ENCODE measurements around the gene ERMARD.
"Not testable (repeated sequence)": the region's sequence is repeated elsewhere in the genome, so short reads cannot be mapped to it uniquely, and the experiment has no call there.

ERMARD gene

DNA sequence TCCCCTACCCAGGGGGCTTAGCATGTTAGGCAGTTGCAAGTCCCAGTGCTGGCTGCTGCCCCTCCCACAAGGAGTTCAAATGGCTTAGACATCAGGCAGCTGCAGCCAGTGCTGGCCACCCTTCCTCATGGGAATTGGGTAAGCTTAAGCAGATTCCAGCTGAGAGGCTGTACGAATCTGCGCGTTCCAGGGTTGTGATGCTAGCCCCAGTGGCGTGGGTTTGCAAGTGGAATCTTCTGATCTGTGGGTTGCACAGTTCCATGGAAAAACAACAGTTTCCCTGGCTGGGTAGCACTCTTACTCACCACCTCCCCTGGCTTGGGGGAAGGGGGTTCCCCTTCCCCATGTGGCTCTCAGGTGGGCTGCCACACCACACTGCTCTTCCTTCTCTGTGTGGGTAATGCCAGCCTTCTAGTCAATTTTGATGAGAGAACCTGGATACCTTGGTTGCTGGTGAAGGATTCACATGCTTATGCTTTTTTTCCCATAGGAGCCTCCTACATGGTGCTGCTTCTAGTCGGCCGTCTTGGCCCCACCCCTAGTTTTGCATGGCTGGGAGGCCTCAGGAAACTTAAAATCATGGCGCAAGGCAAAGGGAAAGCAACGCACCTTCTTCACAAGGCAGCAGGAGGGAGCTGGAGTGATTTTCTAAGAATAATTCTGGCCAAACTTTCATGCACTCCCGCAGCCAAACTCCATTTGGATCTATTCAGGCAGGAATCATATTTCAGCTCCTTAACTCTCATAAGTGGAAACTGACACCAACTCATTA is 13.0 kb upstream of the ERMARD start:
- no peak for DNase-seq

DNA sequence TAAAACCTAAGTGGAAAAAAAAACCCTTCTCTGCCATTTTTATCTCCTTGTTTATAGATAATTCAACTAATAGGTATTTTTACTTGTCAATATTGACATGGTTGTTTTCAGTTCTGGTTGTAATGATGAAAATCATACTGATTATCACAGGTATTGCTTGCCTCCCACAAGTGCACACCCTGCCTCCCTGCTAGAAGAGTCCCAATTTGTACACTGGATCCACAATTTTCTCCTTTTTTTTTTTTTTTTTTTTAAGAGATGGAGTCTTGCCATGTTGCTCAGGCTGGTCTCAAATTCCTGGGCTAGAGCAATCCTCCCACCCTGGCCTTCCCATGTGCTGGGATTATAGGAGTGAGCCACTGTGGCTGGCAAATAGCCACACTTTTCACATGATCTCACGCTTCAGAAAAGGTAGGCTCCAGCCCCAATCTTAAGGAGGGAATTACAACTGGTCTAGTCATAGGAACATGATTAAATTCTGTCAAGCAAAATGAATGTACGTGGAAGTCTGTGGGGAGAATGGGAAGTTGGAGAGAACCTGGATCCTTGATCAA is 12.4 kb upstream of the ERMARD start:
- no peak for DNase-seq

DNA sequence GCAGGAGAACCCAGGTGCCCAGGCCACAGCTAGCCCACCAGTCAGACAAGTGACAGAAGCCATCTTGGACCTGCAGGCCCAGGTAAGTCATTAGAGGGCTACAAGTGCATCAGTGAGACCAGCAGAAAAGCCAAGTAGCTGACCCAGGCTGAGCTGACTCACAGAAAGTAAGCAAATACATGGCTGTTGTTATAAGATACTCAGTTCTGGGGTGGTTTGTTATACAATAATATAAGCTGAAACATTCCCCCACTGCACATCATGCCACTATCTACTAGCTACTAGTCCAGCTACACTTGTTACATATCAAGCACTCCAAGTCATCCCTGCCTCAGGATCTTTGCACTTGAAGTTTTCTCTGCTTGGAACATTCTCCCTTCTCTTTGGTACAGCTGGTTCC is 10.1 kb upstream of the ERMARD start:
- DNase-seq = no peak

DNA sequence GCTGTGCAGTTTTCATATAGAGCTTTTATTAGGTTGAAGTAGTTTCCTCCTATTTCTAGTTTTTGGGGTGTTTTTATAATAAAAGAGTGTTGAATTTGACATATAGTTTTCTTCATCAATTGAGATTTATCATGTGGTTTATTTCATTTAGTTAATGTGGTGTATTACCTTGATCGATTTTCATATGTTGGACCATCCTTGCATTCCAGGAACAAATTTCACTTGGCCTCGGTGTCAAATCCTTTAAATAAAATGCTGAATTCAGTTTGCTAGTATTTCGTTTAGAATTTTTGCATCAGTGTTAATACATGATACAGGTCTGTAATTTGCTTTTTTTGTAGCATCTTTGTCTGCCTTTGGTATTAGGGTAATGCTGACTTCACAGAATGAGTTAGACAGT is 6.0 kb upstream of the ERMARD start:
- DNase-seq = no peak

DNA sequence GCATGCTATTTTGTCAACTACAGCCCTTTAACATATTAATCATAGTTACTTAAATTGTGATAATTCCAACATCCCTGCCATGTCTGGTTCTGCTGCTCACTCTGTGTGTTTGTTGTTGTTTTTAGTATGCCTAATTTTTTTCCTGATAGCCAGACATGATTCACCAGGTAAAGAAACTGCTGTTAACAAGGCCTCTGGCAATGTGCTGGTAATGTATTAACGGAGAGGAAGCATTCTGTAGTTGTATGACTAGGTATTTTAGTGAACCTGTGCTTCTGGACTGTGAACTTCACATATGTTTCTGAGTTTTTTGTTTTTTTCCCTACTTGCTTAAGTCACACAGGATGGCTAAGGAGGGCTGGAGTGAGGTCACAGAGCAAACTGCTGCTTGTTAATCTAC is 4.9 kb upstream of the ERMARD start:
- no peak for DNase-seq

DNA sequence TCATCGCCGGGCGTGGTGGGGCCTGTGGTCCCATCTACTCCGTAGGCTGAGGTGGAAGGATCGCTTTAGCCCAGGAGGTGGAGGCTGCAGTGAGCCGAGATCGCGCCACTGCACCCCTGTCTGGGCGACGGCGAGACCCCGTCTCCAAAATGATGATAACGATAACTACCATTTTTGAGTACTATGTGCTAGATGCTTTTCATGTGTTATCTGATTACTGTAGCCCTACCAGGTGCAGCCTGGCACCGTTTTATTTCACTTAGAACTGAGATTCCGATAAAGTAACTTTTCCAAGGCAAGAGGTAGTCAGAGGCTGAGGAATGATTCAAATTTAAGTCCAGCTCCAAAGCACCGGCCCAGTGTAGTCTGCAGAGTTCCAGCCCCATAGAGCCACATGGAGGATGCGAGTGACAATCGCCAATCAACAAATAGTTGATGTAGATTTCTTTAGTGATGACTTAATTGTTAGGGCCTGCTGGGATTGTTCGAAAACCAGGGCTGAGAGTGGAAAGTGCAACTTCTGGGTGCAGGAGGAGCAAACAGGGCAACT is 727 bp downstream of the ERMARD start:
- DNase-seq = no peak

DNA sequence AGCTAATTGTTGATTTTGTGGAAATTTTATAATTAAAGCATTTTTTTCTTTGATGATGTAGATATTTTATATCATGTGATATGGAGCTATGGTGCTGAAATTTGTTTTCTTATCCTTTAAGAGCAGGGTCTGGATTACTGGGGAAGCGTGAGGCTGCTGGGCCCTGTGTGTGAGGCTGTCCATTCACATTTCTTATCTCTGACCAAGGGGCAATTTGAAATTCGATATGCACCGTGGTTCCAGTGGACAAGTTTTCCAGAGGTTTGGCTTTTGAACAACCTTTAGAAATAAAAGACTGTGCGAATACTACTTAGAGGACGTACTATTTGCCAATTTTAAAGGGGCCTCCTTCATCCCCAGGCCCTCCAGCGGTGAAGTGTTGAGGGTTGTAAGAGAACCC is 3.7 kb downstream of the ERMARD start:
- no peak for DNase-seq

DNA sequence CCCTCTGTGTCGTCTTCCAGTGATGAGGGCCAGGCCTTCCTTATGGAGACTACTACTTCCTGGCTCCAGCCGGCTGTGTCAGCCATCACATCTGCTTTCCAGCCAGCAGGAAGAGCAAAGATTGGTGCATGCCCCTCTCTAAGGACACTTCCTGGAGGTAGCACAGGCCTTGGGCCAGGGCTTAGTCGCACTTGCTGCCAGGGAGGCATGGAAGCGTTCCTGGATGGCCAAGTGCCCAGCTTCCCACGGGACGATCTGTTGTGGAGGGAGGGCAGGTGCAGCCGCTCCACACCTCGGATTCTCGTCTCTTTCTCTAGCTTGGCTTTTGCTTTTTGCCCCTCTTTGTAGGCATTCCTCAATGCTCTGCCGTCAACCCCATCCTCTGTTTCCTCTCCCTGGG is 11.9 kb downstream of the ERMARD start:
- DNase-seq = no peak

DNA sequence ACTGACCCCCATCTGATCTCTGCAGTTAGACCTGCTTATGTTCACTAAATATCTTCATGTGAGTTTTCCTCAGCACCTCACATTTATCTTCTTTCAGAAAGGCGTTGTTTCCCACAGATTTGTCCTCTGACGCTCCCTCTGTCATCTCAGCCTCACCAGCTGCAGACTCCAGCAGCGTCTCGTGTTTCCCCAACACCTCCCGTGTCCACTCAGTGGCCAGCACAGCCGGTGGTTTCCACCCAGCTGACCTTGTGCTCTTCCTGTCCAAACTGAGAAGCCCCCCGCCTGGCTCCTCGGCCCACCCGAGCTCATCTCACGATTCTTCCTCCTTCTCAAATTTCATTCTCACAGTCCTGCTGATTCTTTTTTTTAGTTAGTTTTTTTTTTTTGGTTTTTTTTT is 12.5 kb downstream of the ERMARD start:
- DNase-seq = no peak

DNA sequence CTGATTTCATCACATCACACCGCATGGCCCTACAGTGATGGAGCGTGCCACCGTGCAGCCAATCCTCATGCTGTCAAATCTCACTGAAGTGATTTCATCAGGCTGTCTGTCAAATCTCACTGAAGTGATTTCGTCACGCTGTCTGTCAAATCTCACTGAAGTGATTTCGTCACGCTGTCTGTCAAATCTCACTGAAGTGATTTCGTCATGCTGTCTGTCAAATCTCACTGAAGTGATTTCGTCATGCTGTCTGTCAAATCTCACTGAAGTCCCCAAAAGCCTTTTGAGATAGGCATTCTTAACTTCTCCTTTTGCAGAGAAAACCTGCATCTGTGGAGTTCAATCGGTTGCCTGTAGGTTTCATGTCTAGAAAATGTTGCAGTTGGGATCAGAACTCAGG is 14.4 kb downstream of the ERMARD start:
- not testable (repeated sequence) for DNase-seq

DNA sequence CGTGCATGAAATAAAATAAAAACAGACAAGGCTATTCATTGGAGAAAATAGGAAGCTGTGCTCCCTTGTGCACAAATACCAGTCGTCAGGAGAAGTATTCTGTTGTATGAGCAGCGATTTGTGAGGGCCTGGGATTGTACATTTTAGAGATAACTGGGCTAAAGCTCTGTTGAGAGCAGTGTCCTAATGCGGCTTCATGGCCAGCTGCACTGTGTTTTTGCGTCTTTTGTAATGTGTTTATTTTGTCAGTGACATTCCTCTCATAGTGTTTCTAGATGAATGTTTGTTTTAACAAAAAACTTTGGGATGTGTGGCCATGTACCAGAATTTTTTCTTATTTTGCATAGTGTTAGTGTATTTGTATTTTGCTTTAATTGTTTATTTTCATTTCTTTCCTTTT is 14.8 kb downstream of the ERMARD start:
- DNase-seq = no peak

DNA sequence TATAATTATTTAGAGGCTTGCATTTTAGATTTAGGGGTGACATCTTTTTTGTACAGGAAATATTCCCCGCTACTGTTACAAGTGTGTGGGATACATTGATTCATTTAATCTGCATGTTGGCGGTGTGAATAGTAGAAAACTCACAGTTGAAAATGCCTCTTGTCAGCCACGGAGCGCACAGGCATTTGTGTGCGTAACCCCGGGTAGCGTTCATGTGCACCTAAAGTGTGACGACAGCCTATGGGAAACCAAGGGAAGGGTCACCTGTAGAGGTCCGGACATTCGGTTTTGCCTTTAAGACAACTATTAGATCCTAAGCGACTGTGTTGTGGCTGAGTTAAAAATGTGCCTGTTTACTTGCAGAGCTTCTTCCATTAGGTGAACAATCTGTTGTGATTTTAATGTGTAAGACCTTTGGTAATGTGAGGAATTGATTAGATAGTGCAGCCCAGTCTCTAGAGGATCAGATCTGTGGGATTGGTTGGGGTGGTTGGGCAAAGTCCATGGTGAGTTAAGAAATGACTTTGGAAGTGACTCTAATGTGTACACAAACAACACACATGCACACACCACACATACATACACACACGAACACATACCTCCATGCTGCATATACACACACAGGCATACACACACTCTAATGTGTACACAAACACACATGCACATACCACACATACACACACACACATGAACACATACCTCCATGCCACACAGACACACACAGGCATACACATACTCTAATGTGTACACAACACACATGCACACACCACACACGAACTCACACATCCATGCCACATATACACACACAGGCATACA is 15.7 kb downstream of the ERMARD start:
- DNase-seq = no peak

DNA sequence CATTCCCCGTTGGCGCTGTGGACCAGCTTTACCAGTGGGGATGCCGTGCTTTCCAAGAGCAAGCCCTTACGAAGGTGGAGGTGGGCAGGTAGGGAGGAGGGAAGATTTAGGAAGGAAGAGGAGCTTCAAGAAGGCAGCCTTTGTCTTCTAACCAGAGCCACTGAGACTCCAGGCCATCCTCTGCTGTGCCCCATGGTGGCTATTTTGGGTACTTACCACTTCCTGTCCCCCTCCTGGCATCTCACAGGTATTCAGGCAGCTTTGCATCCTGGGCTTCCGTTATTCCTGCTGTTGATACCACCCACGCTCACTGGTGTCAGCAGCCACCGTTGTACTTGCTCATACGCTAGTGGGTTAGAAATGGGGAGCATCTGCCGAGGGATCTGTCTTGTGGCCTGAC is 22.9 kb downstream of the ERMARD start:
- DNase-seq = no peak

DNA sequence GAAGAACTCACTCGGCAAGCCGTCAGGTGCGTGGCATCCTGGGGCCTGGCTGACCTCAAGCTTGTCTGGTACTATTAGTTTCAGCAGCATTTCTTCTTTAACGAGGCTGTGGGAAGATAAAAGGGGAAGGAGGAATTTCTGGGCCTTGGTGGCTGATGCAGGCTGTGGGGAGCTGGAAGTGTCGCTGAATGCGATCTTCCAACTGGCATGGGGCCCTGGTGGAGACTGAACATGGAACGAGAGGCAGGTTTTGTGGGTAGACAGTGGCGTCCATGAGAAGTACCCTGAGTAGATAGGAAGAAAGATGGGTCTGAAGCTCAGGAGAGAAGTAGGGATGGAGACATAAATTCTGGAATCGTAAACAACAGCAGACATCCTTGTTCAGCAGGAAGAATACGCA is 23.9 kb downstream of the ERMARD start:
- DNase-seq = no peak

DNA sequence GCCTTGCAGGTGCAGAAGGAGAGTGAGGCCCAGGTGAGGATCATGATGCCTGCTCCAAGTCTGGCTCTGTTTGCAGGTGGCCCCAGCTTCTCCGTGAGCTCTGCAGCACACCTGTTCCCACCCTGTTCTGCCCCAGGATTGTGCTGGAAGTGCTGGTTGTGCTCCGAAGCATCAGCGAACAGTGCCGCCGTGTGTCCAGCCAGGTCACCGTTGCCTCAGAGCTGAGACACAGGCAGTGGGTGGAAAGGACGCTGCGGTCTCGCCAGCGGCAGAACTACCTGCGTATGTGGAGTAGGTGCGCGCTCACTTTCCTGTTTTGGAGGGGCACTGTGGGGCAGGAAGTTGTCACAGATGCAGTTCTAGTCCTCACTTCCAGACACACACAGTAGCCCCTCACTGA is 25.0 kb downstream of the ERMARD start:
- DNase-seq = no peak

DNA sequence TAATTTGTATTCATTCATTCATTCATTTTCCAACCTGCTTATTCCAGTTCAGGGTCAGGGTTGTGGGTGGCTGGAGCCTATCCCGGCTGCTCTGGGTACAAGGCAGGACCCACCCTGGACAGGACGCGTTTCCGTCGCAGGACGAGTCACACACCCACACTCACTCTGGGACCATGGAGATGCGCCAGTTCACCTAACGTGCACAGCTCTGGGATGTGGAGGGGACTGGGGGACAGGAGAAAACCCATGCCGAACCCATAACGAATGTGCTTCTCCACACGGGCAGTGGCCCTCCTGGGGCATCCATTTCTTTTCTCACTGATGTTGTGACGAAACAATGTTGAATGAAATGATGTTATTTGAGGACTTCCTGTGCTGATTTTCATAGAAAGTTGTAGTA is 26.5 kb downstream of the ERMARD start:
- no peak for DNase-seq

DNA sequence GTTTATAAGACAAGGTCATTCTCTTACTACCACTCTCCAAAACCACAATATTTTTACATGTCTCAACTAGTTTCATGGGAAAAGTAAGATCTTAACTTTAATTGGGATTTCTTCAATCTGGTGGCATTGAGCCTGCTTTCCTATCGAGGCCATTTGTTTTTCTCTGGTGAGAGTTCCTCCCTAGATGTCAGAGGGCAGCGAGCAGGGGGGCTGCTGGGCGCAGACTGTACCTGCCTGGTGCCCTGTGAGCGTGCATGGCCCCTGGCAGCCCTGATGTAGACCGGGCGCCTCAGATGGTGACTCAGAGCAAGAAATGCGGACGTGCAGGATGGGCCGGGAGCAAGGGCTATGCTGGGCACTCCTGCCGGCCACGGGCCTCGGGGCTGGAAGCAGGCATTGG is 27.2 kb downstream of the ERMARD start:
- no peak for DNase-seq

DNA sequence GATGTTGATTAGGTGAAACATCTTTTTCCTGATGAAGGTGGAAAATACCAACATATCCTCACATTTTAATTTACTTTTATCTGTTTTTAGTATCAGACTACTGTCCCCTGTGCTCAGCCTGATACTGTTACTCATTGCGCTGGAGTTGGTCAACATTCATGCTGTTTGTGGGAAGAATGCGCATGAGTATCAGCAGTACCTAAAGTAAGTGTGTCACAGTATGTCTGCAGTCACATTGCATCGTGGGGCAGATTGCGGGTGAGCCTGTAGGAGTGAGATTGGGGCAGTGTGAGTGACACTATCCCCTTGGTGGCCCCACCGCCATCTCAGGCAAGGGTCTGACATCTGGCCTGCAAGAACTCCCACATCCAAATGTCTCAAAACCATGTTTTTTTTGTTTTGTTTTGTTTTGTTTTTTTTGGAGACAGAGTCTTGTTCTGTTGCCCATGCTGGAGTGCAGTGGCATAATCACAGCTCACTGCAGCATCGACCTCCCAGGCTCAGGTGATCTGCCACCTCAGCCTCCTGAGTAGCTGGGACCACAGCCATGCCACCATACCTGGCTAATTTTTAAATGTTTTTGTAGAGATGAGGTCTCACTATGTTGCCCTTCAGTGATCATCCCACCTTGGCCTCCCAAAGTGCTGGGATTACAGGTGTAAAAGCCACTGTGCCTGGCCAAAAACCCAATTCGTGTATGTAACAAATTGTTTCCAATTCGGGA is 27.8 kb downstream of the ERMARD start:
- no peak for DNase-seq

DNA sequence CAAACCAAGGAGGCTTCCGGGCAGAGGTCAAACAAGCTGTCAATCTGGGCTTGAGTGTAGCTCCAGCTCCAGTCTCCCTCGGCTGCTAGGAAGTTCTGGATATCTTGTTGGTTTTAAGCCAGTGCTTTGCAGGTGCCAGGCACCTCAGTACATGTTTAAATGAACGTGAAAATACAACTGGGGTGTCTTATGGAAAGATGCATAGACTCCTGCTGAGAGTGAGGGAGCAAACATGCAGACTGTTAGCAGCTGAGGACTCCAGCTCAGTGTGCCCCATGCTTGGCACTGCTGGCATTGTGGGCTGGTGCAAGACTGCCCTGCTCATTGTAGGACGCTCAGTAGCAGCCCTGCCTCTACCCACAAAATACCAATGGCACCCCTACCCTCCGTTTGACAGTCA is 28.5 kb downstream of the ERMARD start:
- no peak for DNase-seq

DNA sequence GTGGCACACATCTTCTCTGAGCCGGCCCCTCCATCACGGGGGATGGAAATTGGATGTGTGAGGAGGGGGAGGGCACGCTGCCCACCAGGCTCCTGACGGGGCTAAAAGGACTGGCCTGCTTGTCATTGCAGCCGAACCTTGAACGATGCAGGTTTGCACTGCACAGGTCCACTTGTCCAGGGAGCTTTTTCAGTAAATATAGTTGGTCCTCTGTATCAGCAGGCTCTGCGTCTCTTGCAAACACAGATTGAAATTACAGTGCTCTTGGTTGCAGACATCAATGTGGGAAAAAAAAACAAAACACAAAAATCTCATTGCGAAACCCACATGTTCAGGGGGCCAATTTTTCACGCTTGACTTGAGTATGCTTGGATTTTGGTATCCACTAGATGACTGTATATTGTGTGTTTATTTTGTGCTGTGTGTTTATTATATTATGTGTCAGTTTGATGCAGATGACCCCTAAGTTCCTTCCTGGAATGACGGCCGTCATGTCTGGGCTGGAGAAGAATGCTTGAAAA is 29.2 kb downstream of the ERMARD start:
- no peak for DNase-seq

DNA sequence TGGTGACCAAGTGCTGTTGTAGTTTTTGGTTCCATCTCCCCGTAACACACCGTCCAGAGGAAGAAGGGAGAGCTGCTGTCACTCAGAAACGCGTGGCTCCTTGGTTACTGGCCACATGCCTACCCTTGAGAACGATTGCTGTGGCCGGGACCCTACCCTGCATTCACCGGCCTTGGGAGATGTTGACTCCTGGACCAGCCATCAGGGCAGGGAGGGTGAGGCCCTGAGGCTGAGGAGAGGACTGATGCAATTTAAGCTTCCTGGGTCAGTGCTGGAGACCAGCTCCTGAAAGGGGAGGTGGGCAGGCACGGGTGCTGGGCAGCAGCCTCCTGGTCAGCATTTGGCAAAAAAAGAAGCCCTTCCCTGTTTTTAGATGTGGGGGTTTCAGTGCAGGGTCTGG is 31.5 kb downstream of the ERMARD start:
- DNase-seq = no peak

DNA sequence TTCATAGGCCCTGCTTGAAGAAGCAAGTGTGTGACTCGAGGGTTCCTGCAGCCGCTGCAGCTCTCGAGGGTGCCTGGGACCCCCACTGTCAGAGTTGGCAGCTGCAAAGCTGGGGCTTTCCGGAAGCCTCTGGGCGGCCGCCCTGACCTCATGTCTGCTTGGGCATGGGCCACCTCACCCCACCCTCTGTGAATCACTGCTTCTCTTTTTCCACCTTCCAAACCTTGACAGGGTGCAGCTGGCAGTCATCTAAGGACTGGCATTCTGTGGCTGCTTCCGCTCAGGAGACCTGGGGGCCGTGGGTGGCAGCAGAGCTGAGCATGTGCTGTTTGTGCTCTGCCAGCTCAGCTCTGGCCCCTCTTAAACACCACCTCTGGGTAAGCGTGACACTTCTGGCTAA is 32.0 kb downstream of the ERMARD start:
- no peak for DNase-seq
